ENCODE measurements around the gene UNC119. TPM values are rescaled to one million over a fixed set of nuclear protein-coding genes. Genes with fewer than 3 reads are reported as not detected.
A peak's percentile ranks its signal among the peaks of the same experiment; 100 is the strongest.

The UNC119 gene
- total RNA-seq (2013), result 101 TPM
- polyA plus RNA-seq, result 100 to 1,000 TPM in 1 of 3 donors, 10 to 100 TPM in 2; 77.5 to 189 (median 80.2) TPM
- polyA minus RNA-seq, result 69.4 and 111 TPM in 2 replicates
- total RNA-seq, result 15.2 to 65.4 (median 53.3) reads per million in 11 experiments

DNA sequence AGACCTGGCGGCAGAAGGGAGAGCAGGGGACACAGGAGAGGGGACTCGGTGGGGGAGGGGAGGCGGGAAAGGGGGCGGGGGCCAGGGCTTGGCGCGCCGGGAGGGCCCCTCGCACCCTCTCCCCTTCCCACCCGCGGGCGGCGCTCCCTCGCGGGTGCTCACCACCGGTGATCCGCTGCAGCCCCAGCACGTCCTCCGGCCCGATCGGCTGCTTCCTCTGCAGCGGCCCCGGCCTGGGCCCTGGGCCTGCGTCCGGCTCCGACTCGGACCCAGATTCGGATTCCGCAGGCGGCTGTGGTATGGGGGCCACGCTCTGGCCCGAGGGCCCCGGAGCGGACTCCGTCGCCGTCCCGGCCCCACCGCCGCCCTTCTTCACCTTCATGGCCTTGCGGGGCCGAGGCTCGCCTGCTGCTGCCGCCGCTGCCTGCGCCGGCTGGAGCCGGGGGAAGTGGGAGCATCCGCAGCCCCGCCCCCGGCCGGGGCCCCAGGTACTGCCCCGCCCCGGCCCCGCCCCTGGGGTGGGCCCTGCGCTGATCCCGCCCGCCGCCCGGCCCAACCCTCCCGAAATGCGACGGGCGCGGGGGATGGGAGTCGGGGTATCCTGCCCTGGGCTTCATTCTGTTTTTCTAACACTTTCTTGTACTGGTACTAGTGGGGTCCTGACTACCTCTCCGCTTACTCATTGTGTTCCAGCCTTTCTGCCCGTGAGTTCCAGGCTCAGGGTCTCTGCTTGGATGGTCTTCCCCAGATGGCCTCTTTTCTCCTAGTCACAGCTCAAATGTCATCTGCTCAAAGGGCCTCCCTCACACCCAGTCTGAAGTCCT lies at the start of gene UNC119:
UNC119 (minus strand) TSS at position 449 of the 824 bp plus-strand sequence; CDS start at position 382, 67 bp downstream.
- Histone ChIP-seq H3K27ac (ENCODE audit: low read depth in 1 of 2, low read length in 2 of 2) (peak within 1 kb of the TSS in 1 of 2 donors; percentile 73), H3K36me3 (replicated peaks in 1 of 2; ENCODE audit: control insufficient read depth in 1 of 2, insufficient read depth in 2 of 2, low read length in 2 of 2) (peaks cover 42 to 44% of the 10 kb centered on the region in 2 donors), H3K9me3 (replicated peaks in 1 of 2; ENCODE audit: control insufficient read depth in 1 of 2, insufficient read depth in 1 of 2, low read length in 2 of 2) (no peaks in the 10 kb centered on the region), H4K20me1 (ENCODE audit: insufficient read depth, low read length) (peaks cover 38% of the 10 kb centered on the region), H2AFZ (ENCODE audit: insufficient read depth, low read depth, low read length, poor library complexity, severe bottlenecking) (peak within 1 kb of the TSS; percentile 73), H3K4me1 (ENCODE audit: control insufficient read depth in 1 of 2, insufficient read depth in 2 of 2, low read length in 2 of 2) (peaks cover 50 to 54% of the 10 kb centered on the region in 2 donors), H3K4me3 (replicated peaks in 1 of 3; ENCODE audit: low read depth in 2 of 3, low read length in 3 of 3) (peak within 1 kb of the TSS; percentile 50 to 94 (median 83)), H3K9ac (ENCODE audit: insufficient read depth, low read length, poor library complexity, severe bottlenecking) (peak within 1 kb of the TSS; percentile 76), H3K79me2 (ENCODE audit: insufficient read depth, low read length) (peaks cover 29% of the 10 kb centered on the region), H3K27me3 (ENCODE audit: control insufficient read depth in 2 of 2, insufficient read depth in 2 of 2, low read length in 2 of 2) (no peaks in the 10 kb centered on the region), H3K4me2 (replicated peaks; ENCODE audit: extremely low read depth, low read length, poor library complexity, severe bottlenecking) (peak within 1 kb of the TSS; percentile 92)
- H3K36me3 Mint-ChIP-seq, result peaks cover 47 to 60% of the 10 kb centered on the region in 2 donors
- TF ChIP-seq, protein P1, sequence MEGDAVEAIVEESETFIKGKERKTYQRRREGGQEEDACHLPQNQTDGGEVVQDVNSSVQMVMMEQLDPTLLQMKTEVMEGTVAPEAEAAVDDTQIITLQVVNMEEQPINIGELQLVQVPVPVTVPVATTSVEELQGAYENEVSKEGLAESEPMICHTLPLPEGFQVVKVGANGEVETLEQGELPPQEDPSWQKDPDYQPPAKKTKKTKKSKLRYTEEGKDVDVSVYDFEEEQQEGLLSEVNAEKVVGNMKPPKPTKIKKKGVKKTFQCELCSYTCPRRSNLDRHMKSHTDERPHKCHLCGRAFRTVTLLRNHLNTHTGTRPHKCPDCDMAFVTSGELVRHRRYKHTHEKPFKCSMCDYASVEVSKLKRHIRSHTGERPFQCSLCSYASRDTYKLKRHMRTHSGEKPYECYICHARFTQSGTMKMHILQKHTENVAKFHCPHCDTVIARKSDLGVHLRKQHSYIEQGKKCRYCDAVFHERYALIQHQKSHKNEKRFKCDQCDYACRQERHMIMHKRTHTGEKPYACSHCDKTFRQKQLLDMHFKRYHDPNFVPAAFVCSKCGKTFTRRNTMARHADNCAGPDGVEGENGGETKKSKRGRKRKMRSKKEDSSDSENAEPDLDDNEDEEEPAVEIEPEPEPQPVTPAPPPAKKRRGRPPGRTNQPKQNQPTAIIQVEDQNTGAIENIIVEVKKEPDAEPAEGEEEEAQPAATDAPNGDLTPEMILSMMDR (IDR thresholded peaks at IDR 0.05), result no peak
- intact Hi-C loops (cut with micrococcal nuclease), result loop anchor here in 1 of 2 donors (2.0 kb wide), 1 partner anchor 24 kb away; the partner anchor contains the start of gene ALDOC
- H3K27ac Mint-ChIP-seq, result peak within 1 kb of the TSS; percentile 7 to 85 (median 72)
- peaks cover 50% of the 10 kb centered on the region for H3K4me1 Mint-ChIP-seq
- H3K4me3 Mint-ChIP-seq, result peak within 1 kb of the TSS; percentile 92 to 97
- H3K27me3 Mint-ChIP-seq (ENCODE audit: low read depth in 3 of 3), result peaks cover 0 to 2% (median 2%) of the 10 kb centered on the region in 3 donors
- peak; percentile 54 to 70 (median 62) for DNase-seq
- WGBS (ENCODE audit: insufficient coverage), result 2% methylated on average over 53 of the region's 67 CpGs
- H3K9me3 Mint-ChIP-seq, result no peaks in the 10 kb centered on the region

All from CD14-positive monocyte (primary cell).